ENCODE results near the gene LMF2.
"Not testable (repeated sequence)": the region's sequence is repeated elsewhere in the genome, so short reads cannot be mapped to it uniquely, and the experiment has no call there.

LMF2 gene

DNA sequence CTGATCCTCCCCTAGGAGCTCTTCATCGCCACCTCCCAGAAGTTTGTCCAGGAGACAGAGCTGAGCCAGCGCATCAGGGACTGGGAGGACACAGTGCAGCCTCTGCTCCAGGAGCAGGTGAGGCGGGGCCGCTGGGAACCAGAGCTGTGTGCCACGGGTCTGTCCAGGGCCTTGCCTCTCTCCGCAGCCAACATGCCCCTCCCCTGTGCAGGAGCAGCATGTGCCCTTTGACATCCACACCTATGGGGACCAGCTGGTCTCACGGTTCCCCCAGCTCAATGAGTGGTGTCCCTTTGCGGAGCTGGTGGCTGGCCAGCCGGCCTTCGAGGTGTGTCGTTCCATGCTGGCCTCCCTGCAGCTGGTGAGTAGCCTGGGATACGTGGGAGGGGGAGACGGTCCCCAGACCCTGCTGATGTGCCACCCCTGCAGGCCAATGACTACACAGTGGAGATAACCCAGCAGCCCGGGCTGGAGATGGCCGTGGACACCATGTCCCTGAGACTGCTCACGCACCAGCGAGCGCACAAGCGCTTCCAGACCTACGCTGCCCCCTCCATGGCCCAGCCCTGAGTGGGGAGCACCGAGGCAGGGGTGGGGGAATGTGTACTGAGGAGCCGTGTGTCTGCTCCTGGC lies 15.4 kb upstream of the LMF2 start:
- no peak for DNase-seq

DNA sequence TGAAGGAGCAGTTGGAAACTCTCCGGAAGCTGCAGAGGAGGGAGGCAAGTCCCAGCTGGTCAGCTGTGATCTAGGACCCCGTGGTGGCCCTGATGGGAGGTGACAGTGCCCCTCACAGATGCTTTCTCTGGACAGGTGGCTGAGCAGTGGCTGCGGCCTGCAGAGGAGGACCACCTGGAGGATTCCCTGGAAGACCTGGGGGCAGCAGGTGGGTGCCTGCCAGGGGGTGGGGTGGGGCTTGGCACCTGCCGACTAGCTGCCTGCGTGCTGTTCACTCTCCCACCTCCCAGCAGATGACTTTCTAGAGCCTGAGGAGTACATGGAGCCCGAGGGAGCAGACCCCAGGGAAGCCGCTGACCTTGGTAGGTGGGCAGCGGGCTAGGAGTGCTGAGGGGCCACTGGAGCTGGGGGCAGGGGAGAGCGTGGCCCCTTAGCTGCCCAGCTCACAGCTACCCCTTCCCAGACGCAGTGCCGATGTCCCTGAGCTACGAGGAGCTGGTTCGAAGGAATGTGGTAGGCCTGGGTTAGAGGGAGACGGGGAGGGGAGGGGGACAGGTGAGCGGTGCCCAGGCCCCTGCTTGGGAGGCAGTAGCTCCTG lies 14.8 kb upstream of the LMF2 start:
- no peak for DNase-seq

DNA sequence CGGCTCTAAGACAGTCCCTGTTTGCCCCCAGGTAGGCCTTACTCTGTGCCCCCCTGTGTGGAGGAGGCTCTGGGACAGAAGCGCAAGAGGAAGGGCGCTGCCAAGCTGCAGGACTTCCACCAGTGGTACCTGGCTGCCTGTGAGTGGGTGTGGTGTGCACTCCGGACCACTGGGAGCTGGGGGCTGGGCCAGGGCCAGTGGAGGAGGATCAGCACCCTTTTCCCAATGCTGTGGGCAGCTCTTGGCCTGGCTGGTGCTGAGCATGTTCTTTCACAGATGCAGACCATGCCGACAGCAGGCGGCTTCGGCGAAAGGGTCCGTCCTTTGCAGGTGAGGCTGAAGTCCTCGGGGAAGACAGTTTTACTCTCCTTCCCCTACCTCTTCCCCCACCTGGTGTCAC lies 14.2 kb upstream of the LMF2 start:
- no peak for DNase-seq

DNA sequence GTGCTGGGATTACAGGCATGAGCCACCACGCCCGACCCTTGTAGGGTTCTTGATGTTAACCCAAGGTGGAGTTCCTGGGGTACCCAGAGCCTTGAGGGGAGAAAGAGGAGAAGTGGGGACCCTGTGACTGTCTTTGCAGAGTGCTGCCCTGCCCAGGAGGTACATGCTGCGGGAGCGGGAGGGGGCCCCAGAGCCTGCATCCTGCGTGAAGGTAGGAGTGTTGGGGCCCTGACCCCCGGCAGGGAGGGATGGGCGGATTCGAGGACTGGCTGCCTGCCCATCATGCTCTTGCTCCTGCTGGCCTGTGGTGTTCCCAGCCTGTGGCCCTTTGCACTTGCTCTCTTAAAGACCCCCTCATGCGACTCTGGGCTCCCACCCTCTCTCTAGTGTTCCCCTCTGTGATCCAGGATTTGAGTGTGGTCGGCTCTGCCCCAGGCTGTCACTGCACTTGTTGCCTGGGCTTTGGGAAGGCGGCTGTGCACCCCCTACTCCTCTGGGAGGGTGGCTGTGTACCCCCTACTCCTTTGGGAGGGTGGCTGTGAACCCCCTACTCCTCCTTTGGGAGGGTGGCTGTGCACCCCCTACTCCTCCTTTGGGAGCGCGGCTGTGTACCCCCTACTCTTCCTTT lies 13.4 kb upstream of the LMF2 start:
- no peak for DNase-seq

DNA sequence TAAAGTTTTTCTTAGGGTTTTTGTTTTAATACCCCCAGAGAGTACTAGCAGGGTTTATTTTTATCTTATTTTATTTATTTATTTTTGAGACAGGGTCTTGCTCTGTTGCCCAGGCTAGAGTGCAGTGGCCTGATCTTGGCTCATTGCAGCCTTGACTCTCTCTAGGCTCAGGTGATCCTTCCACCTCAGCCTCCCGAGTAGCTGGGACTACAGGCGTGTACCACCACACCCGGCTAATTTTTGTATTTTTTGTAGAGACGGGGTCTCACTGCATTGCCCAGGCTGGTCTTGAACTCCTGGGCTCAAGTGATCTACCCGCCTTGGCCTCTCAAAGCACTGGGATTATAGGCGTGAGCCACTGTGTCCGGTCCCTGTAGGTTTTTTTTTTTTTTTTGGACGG lies 12.7 kb upstream of the LMF2 start:
- not testable (repeated sequence) for DNase-seq

DNA sequence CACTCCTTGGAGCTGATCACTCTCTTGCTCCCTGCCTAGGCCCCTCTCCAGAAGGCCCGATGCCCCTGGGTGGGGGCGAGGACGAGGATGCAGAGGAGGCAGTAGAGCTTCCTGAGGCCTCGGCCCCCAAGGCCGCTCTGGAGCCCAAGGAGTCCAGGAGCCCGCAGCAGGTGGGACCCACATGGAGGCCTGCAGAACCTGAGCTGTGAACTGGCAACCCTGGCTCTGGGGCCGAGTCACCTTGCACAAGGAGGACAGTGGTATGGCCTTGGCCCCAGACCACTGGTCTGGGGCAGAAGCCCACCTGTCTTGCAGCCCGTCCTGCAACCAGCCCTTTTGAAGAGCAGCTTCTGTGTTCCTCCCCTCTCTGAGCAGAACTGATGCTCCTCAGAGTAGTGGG lies 11.6 kb upstream of the LMF2 start:
- no peak for DNase-seq

DNA sequence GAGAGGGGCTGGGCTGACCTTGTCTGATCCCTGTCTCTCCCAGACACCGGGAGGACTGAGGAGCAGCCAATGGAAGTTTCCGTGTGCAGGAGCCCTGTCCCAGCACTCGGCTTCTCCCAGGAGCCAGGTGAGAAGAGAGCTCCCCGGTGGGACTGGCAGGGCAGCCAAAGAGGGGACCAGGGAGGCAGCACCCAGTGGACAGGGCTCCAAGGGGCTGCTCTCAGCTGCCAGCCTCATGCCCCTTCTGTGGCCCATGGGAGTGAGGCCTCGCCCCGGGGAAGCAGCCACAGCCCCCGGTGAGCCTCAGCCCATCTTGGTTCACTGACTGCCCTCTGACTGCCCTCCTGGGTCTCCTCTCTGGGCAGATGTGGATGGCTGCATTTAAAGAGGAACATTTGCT lies 11.1 kb upstream of the LMF2 start:
- DNase-seq: no peak

DNA sequence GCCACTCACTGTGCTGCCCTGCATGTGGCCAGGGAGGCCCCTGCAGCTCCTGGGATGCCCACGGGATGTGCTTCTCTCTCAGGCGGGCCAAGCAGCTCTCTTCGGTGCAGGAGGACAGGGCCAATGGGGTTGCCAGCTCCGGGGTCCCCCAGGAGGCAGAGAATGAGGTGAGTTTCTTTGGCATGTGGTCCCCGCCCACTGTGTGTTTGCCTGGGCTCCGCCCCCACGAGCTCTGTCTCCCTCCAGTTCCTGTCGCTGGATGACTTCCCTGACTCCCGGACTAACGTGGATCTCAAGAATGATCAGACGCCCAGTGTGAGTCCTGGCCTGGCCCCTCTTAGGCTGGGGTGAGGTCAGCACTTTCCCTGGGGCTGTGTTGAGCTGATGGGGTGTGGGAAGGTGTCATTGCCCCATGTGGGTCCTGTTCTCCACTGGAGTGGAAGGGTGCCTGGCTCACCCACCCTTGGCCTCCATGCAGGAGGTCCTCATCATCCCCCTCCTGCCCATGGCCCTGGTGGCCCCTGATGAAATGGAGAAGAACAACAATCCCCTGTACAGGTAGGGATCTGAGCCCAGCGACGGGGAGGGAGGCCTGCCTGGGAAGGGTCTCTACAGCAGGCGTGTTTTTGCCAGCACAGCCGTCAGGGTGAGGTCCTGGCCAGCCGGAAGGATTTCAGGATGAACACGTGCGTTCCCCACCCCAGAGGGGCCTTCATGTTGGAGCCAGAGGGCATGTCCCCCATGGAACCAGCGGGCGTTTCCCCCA lies 10.2 kb upstream of the LMF2 start:
- no peak for DNase-seq

DNA sequence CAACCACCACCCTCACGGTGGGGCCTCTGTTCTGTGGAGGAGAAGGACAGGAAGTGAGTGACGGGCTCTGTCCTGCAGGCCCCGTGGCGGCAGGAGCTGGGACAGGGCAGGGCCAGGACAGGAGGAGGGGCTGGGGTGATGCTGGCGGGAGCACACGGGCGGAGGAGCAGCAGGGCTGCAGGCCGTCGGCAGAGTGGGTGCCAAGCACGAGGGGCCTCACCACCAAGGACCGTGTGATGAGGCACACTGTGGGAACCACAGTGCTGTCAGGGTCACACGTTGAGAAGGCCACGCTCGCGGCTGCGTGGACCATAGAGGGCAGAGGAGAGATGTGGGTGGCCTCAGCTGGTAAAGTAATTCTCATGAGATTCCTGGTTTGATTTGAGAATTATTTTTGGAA lies 9.4 kb upstream of the LMF2 start:
- DNase-seq: no peak

DNA sequence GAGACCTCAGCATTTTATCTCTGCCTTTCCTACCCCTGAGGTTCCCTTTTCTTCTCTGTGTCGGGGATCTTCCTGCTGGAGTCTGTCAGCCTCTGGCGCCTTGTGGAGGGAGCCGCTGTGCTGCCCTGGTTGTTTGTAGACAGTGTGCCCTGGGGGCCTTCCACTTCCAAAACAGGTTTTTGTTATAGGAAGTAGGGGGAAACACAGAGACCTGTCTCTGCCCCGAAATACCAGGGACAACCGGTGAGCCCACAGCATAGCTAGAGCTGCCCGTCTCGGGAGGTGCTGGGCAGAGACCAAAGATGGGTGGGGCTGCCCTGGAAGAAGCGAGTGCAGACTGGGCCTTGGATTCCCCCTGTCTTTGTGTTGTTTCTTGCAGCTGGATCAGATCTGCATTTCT lies 8.6 kb upstream of the LMF2 start:
- DNase-seq: no peak

DNA sequence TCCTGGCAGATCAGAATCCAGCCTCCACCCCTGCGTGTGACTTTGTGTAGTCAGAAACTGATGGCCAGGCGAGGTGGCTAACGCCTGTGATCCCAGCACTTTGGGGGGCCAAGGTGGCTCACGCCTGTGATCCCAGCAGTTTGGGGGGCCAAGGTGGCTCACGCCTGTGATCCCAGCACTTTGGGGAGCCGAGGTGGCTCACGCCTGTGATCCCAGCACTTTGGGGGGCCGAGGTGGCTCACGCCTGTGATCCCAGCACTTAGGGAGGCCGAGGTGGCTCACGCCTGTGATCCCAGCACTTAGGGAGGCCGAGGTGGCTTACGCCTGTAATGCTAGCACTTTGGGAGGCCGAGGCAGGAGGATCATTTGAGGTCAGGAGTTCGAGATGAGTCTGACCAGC lies 5.7 kb upstream of the LMF2 start:
- no peak for DNase-seq

DNA sequence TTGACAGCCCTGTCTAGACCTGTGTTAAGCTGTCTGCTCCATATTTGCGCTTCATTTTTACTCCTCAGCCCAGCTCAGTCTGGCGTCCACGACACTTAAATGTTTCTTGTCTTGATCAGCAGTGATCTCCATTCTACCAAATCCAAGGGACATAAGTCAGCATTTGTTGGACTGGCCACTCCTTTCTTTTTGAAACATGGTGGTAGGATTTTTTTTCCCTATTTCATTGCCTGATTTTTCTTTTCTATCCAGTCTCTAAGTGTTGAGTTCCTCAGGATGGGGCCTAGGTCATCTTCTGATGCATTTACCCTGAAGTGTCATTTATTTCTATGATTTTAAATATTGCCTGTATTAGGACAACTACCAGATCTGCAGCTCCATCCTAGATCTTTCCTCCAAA lies 1.4 kb upstream of the LMF2 start:
- no peak for DNase-seq

DNA sequence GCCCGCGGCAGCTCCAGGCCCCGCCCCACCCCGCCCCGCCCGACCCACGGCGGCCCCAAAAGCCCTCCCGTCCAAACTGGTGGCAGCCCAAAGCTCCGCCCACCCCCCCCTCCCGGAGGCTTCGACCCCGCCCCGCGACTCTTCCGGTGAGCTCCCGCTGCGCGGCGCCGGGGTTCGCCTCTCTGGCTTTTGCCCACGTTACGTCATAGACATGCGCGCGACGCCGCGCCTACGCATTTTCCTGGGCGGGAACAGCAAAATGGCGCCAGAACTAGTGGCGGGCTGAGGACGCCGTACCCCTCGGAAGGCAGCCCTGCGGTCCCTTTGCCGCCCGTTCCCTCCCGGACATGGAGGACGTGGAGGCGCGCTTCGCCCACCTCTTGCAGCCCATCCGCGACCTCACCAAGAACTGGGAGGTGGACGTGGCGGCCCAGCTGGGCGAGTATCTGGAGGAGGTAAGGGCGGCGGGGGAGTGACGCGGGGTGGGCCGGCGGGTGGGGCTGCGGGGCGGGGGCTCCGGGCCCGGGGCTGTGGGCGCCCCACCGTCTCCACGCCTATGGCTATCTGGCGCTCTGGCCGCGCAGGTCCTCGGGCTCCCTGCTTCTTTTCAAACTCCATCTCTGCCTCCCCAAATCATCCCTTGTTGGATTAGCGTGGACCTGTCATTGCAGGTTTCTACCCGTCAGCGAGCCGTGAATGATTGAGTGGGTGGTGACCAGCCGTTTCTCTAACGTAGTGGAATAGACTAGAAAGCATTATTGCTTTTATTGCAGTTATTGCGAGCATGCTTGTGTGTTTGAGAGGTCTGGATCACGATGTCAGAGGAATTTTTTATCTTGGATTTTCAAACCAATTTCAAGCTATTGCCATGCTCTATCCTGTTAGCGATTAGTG lies 736 bp upstream of the LMF2 start, which contains the start of gene NCAPH2:
Gene NCAPH2 (plus strand): TSS at position 234 of the 894 bp plus-strand sequence. CDS start 114 bp downstream, at position 348.
- DNase-seq: no peak

DNA sequence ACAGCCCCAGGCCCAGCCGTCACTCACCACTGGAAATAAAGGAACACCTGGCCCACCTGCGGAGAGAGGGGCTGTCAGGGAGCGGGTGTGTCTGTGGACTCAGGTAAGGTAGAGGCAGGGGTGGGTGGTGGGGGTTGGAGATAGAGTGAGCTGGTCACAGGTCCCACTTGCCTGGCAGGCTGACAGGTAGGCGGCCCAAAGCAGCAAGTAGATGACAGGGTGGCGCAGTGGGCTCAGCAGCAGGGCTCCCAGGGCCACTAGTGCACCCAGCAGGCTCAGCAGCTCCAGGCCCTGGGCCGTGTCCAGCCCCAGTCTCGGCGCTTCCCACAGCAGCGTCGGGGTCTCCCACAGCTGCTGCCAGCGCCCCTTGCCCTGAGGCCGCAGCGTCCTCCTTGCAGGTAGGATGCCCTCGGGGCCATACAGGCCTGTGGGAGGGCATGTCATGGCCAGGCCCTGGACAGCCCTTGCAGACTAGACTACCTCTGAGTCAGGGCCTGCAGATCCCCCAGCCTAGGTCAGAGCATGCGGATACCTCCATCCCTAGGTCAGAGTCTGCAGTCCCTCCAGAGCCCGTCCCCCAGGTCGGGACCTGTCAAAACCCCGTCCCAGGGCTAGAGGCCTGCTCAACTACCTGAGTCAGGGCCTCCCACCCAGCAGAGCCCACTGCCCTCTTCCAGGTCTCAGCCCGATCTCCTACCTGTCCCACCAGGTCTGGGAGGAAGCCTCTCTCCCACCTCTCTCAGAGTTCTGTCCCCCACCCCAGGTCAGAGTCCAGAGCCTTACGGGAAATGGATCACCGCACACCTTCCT lies 686 bp downstream of the LMF2 start:
- DNase-seq: no peak

DNA sequence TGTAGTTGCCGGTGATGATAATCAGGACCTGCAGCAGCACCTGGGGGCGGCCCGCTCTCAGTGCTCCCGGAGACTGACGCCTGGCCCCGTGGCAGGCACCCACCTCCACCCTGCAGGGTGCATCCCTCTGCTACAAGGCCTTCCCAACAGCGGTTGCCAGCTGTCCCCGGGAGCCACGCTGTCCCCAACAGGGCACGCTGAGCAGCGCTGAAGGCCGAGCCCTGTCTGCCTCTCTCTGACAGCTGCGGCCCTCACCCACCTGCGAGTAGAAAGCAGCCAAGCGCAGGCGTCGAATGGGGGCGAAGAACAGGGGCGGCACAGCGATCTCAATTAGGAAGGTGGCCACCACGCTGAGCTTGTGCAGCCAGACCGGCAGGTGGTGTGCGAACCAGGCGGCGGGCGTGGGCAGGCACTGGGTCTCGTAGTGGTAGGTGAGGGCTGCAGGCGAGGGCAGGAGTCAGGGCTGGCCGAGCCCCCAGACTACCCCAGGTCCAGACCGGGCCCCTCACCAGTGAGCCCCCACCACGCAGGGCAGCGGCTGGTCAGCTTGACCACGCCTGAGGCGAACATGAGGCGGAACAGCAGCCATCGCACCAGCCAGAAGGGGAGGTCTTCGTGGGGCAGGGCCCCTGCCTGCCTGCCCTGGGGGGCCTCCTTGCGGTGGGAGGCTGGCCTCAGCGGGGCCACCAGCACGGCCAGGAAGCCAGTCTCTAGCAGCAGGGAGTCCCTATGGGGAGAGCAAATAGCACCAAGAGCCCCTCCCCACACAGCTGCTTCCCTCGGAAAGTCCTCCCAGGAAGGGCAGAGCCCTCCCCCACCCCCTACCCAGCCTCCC lies 1.5 kb downstream of the LMF2 start:
- DNase-seq: no peak

DNA sequence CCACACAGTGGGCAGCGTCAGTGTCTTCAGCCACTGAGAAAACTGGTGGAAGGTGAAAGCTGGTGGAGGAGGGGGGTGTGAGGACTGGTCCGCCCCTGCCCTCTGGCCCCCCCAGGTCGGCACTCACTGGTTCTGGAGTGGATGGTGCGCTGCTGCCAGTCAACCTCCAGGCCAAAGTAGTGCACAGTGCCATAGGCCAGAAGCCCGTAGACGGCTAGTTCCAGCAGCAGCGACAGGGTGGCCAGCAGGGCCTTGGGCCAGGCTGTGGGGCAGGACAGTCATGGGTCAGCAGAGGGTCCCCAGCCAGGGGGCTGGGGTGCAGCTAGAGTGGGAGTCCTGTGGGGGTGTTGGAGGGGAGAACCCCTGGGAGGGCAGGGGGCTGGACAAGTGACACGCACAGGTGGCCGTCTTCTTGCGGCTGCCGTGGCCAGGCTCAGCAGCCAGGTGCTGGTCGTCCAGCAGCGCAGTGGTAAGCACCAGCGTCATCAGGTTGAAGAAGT lies 2.2 kb downstream of the LMF2 start:
- DNase-seq: no peak

DNA sequence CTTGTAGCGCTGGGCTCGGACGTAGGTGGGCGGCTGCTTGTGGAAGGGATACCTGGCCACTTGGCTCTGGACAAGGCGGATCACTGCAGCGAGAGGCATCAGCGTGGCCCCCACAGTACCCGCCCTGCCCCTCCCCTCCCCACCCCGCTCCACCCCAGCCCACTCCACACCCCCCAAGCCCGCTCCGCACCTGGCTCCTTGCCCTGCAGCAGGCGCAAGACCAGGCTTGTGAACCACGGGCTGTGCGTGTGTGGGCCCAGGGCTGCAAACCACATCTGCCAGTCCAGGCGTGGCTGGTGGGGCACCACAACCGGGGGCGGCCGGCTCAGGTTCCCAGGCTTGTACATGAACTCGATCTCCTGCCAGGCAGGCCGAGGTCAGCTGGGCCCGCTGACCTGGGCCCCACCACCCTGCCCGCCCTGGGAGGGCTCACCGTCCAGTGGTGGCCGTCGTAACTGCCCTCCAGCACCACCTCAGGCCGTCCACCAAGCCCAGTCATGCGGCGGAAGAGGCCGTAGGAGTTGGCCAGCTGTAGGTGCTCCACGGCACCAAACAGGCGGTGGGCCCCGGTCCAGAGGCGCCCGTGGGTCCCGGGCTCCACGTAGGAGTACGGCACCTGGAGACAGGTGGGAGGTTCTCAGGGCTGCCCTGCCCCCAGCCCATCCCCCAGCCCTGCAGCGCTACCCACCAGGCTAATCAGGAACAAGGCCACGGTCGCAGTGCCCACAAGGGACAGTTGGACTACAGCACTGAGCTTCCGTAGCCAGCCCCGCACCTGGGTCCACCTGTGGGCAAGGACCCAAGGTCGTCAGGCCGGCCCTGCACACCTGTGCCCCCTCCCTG lies 2.9 kb downstream of the LMF2 start:
- DNase-seq: no peak

DNA sequence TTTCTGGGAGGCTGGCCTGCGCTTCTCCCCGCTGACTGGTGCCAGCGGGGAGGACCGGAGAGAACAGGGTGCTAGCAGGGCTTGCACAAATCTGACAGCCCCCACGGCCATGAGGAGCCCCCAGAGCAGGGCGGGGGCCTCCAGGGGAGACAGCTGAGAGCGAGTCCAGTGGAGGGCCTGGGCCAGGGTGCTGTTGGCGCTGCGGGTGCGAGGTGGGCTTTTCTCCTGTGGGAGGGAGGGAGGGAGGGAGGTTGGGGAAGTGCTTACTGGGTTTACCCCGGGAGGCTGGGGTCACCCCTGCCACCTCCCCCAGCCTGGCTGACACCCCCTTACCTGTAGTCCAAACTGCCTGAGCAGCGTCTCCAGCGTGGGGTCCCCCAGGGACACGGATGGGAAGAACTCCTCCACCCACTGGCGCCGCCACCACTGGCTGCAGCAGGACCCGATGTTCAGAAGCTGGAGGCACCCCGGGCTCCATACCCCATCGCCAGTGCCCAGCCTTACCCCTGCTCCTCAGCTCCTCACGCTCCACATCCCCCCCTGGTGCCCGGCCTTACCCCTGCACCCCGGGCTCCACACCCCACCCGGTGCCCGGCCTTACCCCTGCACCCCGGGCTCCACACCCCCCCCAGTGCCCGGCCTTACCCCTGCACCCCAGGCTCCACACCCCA lies 3.9 kb downstream of the LMF2 start:
- DNase-seq: no peak
